Esophagus muscularis mucosa (tissue), 3 donors: ENCODE results near the gene CDKL2.
"Not testable (repeated sequence)": the region's sequence is repeated elsewhere in the genome, so short reads cannot be mapped to it uniquely, and the experiment has no call there.

Experiments
- CTCF ChIP-seq, 3 experiments: fragments of 200-600 bp in 2 of 3; fragments of 450-650 bp in 1 of 3; sonication (generic) in 2 of 3; IDR thresholded peaks; one replicate each; pipeline ENCODE4 v1.5.1; 2017 to 2019; ENCODE audit warnings: antibody characterized with exemption in 3 of 3, mild to moderate bottlenecking in 2 of 3, moderate library complexity in 1 of 3
- POLR2A ChIP-seq: fragments of 450-650 bp; IDR thresholded peaks from one replicate; pipeline ENCODE4 v1.6.1; 2017; ENCODE audit warnings: antibody characterized with exemption, moderate library complexity, mild to moderate bottlenecking, low read depth

DNA sequence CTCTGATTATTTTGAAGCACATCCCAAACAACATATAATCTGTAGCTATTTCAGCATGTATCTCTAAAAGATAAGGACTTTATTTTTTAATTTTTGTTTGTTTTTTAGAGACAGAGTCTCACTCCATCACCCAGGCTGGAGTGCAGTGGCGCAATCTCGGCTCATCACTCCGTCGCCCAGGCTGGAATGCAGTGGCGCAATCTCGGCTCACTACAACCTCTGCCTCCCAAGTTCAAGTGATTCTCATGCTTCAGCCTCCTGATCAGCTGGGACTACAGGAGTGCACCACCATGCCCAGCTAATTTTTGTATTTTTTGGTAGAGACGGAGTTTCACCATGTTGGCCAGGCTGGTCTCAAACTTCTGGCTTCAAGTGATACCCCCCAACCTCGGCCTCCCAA lies 86.1 kb downstream of the CDKL2 start:
- TF ChIP-seq CTCF (IDR thresholded peaks at IDR 0.05); POLR2A: not testable (repeated sequence)
